Activated CD8-positive, alpha-beta memory T cell treated with anti-CD3 and anti-CD28 coated beads, Interleukin-2, amount 50 U/mL, for 4 hours (primary cell): Measurements from ENCODE around the gene KCNV2.

Source experiments
- DNase-seq: peaks from one replicate; pipeline ENCODE4 v3.0.0-alpha.2; 2020

The KCNV2 gene

DNA sequence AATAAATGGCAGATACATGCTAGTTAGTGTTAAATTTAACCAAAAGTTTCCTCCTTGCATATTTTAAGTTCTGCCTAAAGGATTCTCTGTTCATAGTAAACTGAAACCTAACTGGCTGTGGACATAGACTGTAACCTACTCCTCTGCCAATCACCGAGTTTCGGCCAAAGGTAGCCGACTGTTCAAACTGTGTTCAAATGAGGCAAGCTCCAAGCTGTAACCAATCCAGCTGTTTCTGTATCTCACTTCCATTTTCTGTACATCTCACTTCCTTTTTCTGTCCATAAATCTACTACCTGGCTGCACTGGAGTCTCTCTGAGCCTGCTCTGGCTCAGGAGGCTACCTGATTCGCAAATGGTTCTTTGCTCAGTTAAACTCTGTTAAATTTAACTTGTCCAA is 44.1 kb downstream of the KCNV2 start:
- no peak for DNase-seq

GRCh38 chr9:2764353-2764752 is 47.0 kb downstream of the KCNV2 start:
- DNase-seq = no peak

- no peak for DNase-seq
These were observed 48.1 kb downstream of the KCNV2 start for GRCh38 chr9:2765250-2765880.

GRCh38 chr9:2767800-2768677 is 50.7 kb downstream of the KCNV2 start:
- DNase-seq = no peak

GRCh38 chr9:2771087-2771486 is 53.8 kb downstream of the KCNV2 start:
- DNase-seq = no peak

GRCh38 chr9:2771661-2772060 is 54.4 kb downstream of the KCNV2 start:
- no peak for DNase-seq

DNA sequence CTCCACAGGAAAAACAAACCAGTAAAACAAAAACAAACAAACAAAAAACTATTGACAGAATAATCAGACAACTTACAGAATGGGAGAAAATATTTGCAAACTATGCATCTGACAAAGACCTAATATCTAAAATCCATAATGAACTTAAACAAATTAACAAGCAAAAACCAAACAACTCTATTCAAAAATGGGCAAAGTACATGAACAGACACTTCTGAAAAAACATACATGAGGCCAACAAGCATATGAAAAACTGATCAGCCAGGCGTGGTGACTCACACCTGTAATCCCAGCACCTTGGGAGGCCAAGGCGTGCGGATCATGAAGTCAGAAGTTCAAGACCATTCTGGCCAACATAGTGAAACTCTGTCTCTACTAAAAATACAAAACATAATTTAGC is 60.1 kb downstream of the KCNV2 start:
- DNase-seq = no peak

DNA sequence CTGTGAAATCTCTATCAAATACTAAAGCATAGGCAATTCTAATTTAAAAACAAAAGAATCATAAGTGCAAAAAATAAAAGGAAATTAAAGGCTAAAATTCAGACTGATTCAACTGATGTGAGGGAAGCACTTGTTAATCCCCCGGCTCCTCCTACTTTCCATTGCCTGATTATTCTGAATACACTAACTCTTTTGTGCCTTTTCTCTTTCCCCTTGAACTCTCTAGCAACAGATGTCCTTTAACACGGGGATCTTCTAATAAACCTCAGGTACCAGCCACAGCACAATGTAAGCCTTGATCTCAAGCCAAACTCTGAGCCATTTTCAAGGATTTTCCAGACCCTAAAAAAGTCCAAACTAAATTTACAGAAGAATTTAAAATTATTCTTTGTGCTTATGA is 61.5 kb downstream of the KCNV2 start:
- no peak for DNase-seq
